RCC 7860 (cell line): ENCODE measurements around the gene ZNF35.
A peak's percentile ranks its signal among the peaks of the same experiment; 100 is the strongest.

Experiments
- DNase-seq: peaks from one replicate; pipeline ENCODE4 v3.0.0-alpha.2; 2015; ENCODE audit warnings: low spot score
- FAIRE-seq: peaks from 2 replicates; lab custom pipeline; 2012; peaks lifted over from hg19 to GRCh38; lab: Jason Lieb, UNC

The ZNF35 gene

DNA sequence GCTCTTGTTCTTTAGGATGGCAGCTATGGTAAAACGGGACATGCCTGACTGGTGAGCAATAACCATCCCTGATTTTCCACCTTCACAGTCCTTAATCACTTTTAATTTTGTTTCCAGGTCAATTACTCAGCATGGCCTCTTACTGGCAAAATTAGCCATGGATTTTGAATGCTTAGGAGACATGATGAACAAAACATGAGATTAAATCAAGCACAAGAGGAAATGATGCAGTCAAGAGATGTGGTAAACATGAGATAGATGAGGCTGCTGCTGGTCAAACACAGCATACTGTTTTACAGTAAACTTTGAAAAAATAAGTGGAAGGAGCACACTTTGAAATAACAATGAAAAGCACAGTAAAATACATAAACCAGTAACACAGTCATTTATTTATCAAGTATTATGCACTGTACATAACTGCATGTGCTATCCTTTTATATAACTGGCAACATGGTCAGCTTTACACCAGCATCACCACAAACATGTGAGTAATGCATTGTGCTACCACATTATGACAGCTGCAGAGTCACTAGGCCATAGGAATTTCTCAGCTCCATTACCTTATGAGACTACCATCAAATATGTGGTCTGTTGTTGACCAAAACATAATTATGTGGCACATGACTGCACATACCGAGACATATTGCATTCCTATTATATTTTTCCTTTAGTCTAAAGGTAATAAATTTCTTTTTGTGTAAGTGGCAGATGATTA, 33.8 kb downstream of the ZNF35 start:
- peak; percentile 91 for DNase-seq
- FAIRE-seq: peak; percentile 92

DNA sequence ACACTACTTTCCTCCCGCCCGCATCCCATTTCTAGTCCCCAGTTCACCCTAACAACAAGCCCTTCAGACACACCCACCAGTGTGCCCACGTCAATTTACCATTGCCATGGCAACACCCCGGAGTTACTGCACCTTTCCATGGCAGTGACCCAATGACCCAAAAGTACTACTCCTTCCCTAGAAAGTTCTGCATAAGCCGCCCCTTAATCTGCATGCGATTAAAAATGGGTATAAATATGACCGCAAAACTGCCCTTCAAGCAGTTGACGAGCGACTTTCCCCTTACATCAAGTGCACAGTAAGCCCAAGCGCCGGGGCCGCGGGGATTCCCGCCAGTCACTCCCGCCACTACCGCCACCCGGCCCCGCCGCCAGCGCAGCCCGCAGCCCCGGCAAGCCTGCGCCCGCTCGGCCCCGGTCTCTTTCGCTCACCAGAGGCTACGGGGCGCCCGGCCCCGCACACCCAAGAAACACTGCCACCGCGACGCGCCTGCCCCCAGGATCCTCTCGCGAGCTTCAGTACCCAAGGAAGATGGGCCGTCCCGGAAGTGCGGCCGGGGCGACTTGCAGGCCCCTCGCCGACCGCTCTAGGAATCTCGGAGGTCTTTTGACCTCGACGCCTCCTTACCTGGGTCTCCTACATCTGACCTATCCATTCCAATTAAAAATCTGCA, 36.7 kb downstream of the ZNF35 start:
- DNase-seq: no peak
- FAIRE-seq: no peak

DNA sequence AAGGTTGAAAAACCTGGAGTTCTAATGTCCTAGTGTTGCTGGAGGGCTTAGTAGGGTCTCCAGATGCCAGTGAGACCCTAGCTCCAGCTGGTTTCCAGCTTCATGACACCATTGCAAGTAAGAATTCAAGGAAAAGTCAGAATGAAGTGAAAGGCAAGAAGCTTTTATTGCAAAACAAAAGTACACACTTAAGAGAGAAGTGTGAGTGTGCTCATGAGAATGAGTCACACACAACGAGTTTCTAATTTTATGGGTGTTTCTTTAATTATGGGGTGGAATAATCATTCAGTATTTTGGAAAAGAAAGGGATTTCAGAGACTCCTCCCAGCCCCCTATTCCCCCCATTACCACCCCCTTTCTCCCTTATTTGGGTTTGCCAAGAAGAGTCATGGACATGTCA, 39.4 kb downstream of the ZNF35 start:
- DNase-seq: no peak

More for the DNA sequence above, 39.4 kb downstream of the ZNF35 start:
- FAIRE-seq: no peak
